GM12873 (cell line): ENCODE data around the gene LPAR3.

Source experiments
- TF ChIP-seq, protein P1 (sequence below): IDR thresholded peaks from 2 replicates; pipeline ENCODE4 v1.5.1; 2012; ENCODE audit warnings: low read depth, mild to moderate bottlenecking, moderate library complexity, low read length, control low read depth; ENCODE audit not compliant: insufficient read depth; ENCODE audit errors: missing control alignments

LPAR3 gene

DNA sequence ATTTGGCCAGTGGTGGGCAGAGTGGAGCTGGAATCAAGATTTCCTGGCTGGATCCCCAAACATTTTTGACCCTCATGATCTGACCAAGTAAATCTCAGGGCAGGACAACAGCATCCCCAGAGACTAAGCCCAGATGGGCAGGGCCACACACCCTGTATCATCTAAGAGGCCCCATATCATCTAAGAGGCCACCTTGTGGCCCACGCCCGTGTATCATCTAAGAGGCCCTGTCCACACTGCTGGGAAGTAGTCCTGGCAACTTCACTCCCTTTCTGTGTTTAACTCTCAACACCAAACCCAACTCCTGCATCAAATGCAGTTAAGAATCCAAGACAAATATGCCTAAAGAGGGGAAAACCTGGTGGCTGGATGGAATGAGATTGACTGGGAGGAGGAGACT lies 121.1 kb downstream of the LPAR3 start:
- TF ChIP-seq, protein P1, sequence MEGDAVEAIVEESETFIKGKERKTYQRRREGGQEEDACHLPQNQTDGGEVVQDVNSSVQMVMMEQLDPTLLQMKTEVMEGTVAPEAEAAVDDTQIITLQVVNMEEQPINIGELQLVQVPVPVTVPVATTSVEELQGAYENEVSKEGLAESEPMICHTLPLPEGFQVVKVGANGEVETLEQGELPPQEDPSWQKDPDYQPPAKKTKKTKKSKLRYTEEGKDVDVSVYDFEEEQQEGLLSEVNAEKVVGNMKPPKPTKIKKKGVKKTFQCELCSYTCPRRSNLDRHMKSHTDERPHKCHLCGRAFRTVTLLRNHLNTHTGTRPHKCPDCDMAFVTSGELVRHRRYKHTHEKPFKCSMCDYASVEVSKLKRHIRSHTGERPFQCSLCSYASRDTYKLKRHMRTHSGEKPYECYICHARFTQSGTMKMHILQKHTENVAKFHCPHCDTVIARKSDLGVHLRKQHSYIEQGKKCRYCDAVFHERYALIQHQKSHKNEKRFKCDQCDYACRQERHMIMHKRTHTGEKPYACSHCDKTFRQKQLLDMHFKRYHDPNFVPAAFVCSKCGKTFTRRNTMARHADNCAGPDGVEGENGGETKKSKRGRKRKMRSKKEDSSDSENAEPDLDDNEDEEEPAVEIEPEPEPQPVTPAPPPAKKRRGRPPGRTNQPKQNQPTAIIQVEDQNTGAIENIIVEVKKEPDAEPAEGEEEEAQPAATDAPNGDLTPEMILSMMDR, result no peak

GRCh38 chr1:84770481-84770880 lies 122.5 kb downstream of the LPAR3 start:
- TF ChIP-seq, protein P1, result no peak

GRCh38 chr1:84769636-84770035 lies 123.4 kb downstream of the LPAR3 start:
- TF ChIP-seq, protein P1, result no peak

DNA sequence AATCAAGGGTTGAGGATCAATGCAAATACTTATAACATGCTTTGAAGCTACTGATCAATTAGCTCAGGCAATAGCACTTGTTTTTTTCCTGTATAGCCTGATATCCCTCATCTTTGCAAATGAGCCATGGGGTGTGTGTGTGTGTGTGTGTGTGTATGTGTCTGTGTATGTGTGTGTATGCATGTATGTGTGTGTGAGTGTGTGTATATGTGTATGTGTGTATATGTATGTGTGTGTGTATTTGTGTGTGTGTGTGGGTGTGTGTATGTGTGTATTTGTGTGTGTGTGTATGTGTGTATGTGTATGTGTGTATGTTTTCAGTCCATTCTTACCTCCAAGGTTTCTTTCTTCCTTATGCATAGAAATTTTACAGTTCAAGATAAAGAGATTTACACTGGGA lies 124.4 kb downstream of the LPAR3 start:
- TF ChIP-seq, protein P1, result no peak

DNA sequence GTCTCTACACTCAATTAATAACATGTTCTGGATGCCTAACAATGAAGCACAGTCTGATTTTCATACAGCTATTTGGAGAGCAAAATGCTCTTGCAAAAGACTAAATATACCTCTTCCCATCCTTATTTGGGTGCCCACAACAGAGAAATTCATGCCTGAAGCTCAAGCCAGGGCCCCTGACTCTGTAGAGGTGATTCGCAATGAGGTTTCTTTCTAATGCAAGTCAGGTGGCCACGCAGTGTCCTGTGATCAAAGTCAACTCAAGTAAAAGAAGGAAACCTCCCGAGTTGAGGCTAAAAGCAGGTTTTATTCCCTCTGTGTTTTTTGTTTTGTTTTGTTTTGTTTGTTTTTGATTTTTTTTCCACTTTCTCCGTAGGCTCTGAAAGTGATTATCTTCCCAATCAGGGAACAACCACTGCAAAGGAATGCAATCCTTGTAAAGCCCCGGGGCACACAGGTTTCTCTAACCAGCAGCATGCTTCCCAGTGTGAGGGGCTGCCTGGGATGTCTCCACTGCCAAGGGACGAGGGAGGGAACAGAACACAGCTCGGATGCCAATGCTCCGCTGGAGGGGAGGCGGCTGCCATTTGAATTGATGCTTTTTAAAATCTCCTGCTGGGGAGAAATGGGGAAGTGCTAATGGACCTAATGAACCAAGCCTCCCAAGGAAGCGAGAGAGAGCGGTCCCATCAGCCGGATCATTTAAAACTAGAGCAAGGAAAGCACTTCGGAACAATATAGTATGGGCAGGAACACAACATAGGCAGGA lies 128.9 kb downstream of the LPAR3 start:
- TF ChIP-seq, protein P1, result no peak

GRCh38 chr1:84762664-84763063 lies 130.3 kb downstream of the LPAR3 start:
- TF ChIP-seq, protein P1, result no peak
